ENCODE measurements around the gene ABLIM3.

The ABLIM3 gene

DNA sequence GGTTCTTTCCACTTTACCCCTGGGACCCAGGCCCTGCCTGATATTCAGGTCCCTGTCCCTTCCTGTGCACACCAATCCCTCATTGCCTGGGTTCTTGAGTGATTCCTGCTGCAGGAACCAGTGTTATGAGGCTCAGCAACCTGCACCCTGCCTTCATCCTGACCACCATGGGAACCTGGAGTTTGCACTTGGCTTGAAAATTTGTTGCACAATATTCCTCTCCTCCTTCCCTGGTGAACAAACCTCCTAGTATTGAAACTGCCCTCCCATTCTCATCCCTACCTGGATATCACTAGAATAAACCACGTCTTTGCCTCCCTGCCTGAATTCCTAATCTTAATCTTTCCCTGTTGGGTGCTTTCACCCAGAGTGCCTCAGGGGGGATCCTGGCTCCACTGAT, 78.3 kb downstream of the ABLIM3 start:
- no peak for DNase-seq (ENCODE audit: low spot score)

DNA sequence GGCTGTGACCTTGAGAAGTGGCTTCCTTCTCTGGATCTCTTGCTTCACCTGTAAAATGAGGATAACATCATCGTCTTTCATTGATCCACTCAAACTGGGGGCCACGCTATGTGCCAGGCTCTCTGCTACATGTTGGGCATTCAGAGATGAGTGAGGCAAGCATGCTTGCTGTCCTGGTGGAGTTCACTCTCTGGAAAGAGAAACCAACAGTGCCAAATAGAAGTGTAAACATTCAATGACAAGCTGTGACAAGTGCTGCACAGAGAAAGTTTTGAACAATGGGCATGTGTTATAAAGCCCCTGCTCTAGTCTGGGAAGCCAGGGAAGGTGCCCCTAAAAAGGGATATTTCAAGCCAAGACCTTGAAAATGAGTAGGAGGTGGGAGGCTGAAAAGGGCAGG, 79.5 kb downstream of the ABLIM3 start:
- DNase-seq (ENCODE audit: low spot score): no peak

DNA sequence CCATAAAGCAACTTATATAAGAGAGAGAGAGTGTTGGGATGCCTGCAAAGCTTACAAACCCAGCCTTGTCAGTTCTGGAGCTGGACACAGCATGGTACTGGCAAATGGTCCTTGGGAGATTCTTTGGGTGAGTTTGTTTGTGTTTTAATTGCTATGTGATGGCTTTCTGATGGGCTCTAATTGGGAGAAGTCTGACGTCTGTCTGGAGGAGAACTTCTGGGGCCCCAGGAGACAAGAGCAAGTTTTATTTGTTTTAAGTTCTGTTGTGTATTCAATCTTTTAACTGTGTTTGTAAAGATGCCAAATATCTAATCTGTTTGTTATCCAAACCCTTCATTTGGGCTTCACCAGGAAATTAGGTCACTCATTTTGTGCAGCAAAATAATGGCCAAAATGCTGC, 80.0 kb downstream of the ABLIM3 start:
- no peak for DNase-seq (ENCODE audit: low spot score)

DNA sequence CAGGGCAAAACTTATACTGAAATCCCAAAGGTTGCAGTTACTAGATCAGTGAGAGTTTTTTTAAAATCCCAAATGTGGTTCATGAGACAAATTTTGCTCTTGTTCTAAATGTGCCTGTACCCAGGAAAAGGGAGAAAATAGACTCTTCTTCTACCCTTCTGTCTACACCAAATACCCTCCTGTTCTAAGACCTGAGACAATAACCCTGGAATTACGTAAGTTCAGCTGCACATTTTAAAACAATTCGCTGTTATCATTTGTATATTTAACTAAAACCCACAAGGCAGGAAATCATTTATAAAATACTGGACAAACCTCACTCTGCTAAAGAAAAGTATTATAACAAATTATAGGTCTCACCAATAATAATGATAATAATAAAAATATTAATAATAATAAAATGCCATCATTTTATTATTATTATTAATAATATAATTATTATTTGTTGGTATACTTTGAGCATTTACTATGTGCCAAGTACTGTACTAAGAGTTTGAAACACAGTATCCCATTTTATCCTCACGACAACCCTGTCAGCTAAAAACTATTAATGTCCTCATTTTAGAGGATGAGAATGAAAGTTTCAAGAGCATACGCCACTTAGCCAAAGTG, 80.5 kb downstream of the ABLIM3 start:
- no peak for DNase-seq (ENCODE audit: low spot score)

DNA sequence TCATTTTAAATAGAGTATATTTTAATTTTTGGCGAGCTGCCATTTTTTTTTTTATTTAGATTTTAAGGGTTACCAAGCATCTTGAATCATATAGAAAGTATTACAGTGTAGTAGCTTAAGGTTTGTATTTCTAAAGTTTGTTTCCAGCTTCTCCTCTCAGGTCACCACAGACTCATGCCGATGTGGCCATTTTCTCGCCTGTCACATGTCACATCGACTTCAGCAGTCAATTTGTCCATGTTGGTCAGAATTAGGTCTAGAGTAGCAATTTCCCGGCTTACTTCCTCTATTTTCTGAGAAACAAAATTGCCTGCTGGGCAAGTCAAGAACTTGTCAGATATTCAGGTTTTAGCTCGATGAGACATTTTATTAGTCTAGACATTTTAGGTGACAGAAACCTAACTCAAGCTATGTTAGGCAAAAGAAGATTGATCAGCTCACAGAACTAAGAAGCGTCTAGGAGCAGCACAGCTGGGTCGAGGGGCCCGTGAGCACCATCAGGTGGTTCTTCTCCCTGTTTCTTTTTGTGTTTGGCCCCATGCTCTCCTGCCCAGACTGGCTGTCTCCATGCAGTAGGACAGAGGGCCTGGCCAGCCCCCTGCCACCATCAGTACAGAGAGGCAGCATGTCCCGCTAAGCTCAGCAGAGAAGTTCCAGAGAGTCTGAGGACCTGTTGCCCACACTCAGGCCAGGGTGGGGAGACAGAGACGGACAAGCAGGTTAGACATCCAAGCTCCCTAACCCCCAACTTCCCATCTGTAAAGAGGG, 82.0 kb downstream of the ABLIM3 start:
- no peak for DNase-seq (ENCODE audit: low spot score)

DNA sequence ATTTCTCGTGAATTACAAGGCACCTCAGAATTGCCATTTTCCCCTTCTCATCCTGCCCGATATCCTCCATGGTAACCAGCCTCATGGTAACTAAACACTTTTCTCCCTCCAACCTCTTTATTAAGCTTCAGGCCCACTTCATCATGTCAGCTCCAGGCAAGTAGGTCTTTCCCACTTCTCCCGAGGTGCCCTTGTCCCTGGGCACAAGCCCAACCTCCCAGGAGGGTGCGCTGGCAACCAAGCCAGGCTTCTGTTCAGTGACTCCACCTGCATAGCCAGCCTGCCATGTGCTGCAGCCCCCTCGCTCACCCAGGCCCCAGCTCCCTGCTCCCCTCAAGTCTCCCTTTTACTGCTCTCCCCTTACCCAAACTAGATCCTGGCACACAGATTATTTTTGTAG, 83.0 kb downstream of the ABLIM3 start:
- DNase-seq (ENCODE audit: low spot score): no peak

DNA sequence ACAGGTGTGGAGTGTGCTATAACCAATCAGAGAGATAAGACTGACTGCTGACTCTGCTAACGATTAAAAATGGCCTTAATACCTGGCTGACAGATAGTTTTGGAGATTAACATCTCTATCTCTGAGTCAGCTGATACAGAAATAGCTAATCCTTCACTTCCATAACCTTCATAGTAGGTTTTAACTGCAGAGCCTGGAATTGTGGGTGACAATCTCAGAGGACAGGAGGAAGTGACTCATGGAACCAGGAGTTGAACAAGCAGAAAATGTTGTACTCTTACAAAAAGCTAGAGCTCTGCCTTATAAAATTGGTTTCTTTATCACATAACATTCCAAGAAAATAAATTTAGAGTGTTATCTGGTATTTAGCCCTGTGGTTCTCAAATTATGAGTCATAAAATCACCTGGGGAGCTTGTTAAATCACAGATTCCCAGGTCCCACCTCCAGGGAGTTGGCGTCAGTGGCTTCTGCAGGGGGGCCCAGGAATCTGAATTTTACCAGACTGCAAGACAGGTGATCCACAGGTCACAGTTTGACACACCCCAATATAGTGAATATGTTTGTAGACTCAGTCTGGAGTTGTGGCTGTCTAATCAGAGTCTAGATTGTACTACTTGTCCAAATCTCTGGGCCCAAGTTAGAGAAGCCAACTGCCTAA, 86.0 kb downstream of the ABLIM3 start:
- peak; percentile 79 for DNase-seq (ENCODE audit: low spot score)

DNA sequence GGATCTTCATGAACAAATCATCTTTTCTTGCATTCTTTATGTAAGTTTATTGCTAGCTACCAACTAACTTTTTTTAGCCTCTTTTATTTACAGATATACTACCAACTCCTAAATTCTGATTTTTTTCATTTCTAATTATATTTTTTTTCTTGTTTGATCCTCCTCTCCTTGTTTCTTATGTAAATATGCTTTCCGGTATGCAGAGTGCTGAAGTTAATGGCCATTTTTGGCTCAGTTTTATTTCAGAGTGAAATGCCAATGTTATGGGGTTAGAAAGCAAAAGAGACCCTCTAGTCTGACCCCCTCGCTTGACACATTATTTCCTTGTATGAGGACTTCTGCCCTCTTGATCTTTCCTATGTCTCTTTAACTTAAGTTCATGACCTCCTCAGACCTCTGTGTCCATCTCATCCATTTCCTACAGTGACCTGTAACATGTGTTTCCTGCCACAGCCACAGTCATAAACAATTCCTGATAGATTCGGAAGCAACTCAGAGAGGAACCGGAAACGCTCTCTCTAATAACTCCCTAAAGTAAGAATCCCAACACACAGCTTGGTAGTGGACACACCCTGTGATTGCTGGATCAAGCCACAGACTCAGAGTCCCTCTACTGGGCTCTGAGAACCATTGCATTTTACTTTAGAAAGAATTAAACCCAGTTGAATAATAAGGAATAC, 87.5 kb downstream of the ABLIM3 start:
- peak; percentile 83 for DNase-seq (ENCODE audit: low spot score)

DNA sequence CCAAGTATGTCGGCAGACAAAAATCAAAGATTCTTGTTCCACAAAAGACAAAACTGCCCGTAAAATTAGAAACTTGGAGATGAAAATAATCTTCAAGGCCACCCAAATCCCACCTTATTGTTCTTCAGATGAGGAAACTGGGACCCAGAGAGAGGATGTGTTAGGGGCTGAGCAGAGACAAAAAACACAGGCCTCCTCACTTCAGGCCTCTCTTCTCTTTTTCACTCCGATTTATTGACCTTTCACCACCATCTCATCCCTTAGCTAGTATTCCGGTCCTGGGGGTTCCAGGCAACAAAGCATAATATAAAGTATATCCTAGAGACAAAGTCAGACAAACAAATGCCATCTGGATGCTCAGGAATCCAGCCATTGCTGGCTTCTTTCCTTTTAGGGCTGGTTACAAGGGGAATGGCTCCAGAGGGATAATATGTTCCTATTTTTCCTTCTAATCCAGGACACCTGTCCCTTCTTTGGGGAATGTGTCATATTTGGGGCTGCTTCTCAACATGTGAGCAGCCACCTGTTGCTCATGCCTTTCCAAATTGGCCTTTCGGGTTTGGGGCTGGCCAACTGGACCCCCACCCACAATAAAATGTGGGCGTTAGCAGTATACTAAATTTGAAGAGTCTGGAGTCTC, 88.1 kb downstream of the ABLIM3 start:
- no peak for DNase-seq (ENCODE audit: low spot score)

DNA sequence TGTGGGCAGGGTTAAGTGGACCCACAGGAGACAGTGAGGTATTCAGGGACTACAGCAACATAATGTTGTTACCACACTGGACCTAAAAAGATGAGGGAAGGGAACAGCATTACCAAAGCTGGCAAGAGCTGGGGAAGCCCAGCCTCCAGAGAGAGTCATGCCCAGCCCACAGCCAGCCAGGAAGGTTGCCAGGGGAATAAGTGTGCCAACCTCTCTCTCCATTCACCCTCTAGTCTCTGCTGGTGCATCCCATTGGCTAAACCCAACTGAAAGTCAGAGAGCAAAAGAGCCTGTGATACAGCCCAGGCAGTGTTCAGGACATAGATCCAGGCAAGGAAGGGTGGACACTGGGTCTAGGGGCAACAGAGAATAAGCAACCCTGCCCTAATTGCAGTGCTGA, 94.5 kb downstream of the ABLIM3 start:
- no peak for DNase-seq (ENCODE audit: low spot score)

DNA sequence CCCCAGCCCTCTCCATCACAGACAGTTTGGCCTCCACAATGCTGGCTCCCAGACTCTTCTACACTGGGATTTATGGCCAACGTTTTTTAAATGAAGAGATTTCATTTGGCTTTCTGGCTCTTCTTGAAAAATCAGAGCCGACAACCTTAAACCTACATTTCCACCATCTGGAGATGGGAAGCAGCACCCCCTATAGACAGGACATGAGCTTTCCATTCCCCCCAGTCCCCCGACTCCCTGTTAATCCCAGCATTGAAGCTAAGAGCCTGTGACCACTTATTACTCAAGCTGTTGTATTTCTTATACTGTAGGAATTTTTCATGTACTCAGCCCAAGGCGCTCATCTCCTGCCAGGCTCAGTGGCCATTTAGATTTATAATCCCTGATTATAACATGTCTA, 96.4 kb downstream of the ABLIM3 start:
- no peak for DNase-seq (ENCODE audit: low spot score)

DNA sequence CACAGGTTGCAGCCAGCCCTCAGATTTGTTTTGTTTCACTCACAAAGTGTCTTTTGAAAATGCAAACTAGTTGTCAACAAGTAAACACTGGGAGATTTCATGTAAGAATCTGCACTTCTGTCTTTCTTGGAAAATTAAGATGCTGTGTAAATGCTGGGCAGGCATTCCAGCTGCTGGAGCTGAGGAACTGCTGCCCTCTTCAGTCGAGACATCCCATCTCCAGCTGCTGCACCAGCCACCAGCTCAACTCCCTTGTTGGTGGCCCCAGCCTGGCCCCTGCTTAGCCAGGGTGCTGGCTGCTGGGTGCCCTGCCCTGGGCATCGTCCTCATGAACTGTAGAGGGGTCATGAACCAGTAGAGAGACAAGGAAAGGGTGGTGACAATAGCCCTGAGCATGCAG, 97.2 kb downstream of the ABLIM3 start:
- no peak for DNase-seq (ENCODE audit: low spot score)

DNA sequence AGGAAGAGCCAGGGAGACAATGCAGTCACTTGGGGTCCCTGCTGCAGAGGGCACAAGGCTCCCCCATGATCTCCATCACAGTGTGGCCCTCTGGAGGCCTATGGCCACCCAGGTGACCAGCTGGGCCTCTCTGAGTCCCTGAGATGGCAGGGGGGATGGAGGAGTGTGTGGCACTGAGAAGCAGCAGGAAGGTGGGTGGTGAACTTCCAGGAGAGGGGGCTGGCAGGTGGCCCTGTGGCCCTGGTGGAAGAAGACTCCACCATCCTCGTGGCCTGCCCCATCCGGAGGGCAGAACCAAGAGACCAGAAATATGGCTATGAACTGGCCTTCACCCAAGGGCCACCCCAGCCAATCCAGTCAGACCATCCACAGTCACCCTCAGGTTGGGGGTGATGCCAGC, 98.6 kb downstream of the ABLIM3 start:
- DNase-seq (ENCODE audit: low spot score): no peak

DNA sequence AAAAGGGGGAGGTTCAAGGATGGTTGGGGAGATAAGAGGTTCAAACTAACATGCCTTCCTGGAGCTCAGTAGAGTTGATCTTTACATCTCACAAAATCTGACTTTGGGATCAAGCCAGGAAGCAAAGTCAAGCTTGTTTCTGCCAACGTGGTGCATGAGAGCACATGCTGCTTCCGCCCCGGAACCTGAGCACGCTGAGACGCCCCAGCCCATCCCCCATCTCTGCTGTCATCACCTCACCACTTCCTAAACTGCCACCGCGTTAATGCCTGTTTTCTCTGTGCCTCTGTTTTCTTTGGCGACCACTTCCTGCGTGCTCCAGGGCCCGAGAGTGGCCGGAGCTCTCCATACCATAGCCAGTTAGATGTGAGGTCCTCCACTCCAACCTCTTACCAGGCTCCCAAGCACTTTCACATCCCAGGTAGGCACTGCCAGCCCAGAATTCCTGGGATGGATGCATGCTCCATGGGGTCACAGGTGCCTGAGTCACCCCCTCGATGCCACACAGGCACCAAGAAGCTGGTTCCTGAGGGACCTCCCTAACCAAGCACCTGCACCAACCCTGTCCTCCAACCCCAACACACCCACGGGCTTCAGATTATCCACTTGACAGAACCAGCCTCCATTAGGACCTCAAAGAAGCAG, 99.2 kb downstream of the ABLIM3 start:
- no peak for DNase-seq (ENCODE audit: low spot score)

DNA sequence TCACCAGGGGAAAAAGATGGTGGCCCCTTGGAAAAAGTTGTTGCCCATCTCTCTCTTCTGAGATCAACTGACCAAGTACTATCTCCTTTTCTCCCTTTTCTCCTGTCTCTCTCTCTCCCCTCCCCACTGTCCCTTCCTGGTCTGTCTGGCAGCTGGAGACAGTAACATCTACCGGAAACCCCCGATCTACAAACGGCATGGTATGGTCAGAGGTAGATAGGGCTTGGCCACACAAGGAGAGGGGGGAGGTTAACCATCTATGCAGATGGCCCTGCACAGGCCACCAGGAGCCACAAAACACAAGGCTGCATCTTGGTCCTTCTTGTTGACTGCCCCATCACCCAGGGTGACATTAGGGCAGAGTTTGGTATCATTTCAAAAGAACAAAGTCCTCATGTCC, 101.0 kb downstream of the ABLIM3 start:
- DNase-seq (ENCODE audit: low spot score): no peak

DNA sequence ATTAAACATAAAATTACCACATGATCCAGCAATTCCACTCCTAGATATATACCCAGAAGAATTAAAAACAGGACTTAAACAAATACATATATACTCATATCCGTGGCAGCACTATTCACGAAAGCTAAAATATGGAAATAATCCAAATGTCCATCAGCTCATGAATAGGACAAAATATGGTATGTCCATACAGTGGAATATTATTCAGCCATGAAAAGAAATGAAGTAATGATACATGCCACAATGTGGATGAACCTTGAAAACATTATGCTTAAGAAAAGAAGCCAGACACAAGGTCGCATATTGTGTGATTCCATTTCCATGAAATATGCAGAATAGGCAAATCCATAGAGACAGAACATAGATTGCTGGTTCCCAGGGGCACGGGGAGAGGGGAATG, 105.6 kb downstream of the ABLIM3 start:
- no peak for DNase-seq (ENCODE audit: low spot score)

DNA sequence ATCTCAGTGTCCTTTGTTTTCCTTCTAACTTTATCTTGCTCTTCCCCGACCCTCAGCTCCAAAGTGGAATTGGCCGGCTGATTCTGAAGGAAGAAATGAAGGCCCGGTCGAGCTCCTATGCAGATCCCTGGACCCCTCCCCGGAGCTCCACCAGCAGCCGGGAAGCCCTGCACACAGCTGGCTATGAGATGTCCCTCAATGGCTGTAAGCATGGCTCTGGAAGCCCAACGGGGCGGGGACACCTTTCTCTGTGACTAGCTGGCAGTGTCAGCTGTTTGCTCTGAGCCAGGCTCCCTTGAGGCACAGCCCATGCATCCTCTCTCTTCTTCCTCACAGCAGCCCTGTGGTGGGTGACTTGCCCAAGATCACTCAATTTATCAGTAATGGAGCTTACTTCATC, 106.4 kb downstream of the ABLIM3 start:
- DNase-seq (ENCODE audit: low spot score): no peak

DNA sequence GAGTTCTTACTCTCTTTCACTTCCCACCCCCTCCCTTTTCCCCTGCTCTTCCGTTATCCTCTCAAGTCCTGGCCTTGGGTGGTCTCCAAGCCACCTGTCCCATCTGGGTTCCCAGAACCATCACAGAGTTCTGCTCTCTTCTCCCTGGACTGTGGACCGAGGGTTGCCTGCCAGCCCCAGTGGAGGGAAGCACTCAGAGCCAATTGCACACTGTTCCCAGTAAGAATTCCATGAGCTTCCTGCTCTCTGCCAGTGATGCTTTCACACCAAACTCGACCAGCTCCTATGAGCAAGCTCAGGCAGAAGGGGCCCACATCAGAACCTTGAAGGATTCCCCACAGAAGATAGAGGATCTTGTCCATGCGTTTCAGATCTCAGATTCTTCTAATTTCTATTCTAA, 110.3 kb downstream of the ABLIM3 start:
- DNase-seq (ENCODE audit: low spot score): no peak

DNA sequence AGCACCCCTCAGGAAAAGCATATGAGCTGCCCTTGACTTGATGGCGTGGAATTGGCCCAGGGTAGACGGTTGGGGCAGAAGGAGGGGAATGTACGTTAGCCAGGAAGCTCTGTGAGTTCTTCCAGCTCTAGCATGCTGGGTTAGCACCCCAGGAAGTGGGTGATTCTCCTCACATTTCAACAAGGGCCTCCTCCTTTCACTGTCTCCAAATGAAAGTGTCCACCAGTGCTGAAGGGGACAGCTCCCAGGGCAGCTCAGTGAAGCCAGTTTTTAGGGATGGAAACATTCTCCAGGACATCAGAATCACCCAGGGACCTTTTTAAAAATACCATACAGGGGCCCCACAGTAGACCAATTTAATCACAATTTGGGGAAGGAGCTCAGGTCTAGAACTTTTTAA, 113.2 kb downstream of the ABLIM3 start:
- no peak for DNase-seq (ENCODE audit: low spot score)

DNA sequence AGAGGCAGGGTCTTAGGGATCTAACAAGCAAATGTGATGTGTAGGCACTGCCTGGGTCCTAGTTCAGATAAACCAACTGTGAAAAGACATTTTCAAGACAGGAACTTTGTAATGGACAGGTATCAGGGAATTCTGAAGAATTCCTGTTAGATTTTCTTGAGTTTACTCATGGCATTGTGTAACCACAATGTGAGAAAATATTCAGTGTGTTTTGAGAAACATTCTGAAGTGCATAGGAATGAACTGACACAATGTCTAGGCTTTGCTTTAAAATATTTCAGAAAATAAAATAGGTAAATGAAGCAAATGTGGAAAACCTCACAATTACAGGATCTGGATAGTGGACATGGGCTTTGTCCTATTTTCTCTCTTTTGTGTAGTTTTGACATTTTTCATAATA, 115.2 kb downstream of the ABLIM3 start:
- DNase-seq (ENCODE audit: low spot score): no peak

DNA sequence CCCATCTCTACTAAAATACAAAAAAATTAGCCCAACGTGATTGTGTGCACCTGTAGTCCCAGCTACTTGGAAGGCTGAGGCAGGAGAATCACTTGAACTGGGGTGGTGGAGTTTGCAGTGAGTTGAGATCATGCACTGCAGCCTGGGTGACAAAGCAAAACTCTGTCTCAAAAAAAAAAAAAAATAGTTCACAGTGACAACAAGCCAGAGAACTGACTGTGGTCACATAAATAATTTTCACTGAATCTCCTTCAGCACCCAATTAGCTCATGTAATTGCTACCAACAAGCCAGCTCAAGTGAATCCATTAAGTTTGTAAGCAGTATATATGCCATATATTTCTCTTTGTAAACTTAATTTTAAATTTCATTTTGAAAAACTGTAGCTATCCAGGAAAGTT, 115.8 kb downstream of the ABLIM3 start:
- DNase-seq (ENCODE audit: low spot score): no peak
